KOPT-K1 (cell line): Measurements from ENCODE around the gene JAZF1.

Source experiments
- H3K27ac ChIP-seq: fragments of 200-600 bp; sonication (generic); 2 replicates; pipeline ENCODE4 v1.5.1; 2016; ENCODE audit warnings: antibody characterized with exemption, mild to moderate bottlenecking, low read depth, low read length; ENCODE audit not compliant: poor library complexity, severe bottlenecking
- H3K36me3 ChIP-seq: fragments of 200-600 bp; sonication (generic); 2 replicates; pipeline ENCODE4 v1.5.1; 2017; ENCODE audit warnings: antibody characterized with exemption, mild to moderate bottlenecking, low read length, moderate library complexity; ENCODE audit not compliant: insufficient read depth
- H3K9me3 ChIP-seq: fragments of 200-600 bp; sonication (generic); 2 replicates; pipeline ENCODE4 v1.5.1; 2017; ENCODE audit warnings: antibody characterized with exemption, low read length, mild to moderate bottlenecking; ENCODE audit not compliant: insufficient read depth, poor library complexity, severe bottlenecking

Gene JAZF1

DNA sequence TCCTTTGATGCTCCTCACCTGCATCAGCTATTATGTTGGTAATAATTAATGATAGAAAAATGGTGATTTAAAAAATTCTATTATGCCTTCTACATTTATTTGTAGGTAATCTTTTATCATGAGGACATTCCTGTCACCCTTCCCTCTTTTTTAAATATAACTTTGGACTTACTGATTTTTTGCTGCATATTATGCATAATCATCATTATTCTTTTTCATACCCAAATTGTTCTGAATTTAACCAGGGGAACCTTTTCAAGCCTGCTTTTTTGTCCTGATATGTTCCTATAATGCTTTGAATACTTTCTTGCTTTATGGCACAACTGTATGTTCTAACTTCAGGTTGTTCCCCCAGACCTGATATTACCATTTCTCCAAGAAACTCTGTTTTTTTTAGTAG, 392.2 kb downstream of the JAZF1 start:
- no peaks in the 10 kb centered on the region for H3K9me3 ChIP-seq
- H3K27ac ChIP-seq, result no peak overlapping the region
- peaks cover 58% of the 10 kb centered on the region for H3K36me3 ChIP-seq

DNA sequence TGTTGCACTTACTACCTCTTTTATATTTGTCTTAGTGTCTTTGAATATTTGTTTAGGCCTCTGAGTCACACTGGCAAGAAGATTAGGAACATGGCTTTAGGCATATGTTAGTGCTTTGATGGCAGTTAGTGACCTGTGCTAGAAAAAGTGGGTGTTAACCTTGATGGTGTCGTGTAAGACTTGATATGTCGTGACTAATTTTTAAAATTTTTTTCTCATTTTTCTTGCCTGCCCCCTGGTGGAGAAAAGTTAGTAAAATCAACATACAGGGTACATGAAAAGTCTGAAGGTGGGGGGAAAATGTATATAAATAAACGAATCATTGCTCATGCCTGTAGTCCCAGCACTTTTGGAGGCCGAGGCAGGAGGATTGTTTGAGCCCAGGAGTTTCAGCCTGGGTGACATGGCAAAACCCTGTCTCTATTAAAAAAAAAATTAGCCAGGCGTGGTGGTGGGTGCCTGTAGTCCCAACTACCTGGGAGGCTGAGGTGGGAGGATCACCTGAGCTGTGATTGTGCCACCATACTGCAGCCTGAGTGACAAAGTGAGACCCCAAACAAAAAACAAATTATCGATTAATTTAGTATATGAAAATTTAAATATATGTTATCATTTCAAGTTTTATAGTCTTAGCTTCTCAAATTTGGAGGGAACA, 396.1 kb downstream of the JAZF1 start:
- H3K9me3 ChIP-seq, result no peaks in the 10 kb centered on the region
- H3K27ac ChIP-seq, result no peak overlapping the region
- H3K36me3 ChIP-seq, result peaks cover 39% of the 10 kb centered on the region

DNA sequence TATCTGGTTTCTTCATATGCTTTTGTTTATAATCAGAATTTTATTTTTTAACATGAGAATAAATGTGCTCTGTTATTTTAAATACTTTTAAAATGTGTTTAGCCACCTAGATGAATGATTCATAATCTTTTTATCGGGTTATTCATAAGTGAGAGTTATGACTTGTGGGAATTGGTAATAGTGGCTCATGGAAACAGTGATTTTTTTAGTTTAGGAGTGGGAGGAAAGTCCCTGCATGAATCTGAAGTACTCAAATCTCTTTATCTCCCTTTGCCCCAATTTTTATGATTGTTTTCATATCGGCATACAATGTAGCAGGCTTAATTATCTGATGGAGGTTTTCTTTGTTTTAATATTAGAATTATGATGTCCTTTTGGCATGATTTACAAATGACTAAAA, 397.7 kb downstream of the JAZF1 start:
- Histone ChIP-seq H3K9me3 (no peaks in the 10 kb centered on the region), H3K27ac (no peak overlapping the region), H3K36me3 (peaks cover 27% of the 10 kb centered on the region)

DNA sequence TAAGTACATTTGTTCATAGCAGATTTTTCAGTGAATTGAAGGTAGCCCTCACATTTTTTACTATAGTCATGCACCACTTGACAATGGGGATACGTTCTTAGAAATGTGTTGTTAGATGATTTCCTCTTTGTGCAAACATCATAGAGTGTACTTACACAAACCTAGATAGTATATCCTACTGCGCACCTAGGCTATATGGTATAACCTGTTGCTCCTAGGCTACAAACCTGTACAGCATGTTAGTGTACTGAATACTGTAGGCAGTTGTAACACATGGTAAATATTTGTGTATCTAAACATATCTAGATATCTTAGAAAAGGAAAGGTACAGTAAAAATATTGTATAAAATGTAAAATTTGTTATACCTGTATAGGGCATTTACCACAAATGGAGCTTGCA, 399.4 kb downstream of the JAZF1 start:
- Histone ChIP-seq H3K36me3 (peaks cover 11% of the 10 kb centered on the region), H3K27ac (no peak overlapping the region), H3K9me3 (no peaks in the 10 kb centered on the region)
